Karpas-422 (cell line): Measurements from ENCODE around the gene CASZ1. TPM values are rescaled to one million over a fixed set of nuclear protein-coding genes. Genes with fewer than 3 reads are reported as not detected.

Experiments used
- DNase-seq: peaks from one replicate; pipeline ENCODE4 v3.0.0-alpha.2; 2015
- H2AFZ ChIP-seq: fragments of 200-600 bp; sonication (generic); 2 replicates; pipeline ENCODE4 v1.6.1; 2014; ENCODE audit warnings: antibody characterized with exemption, low read length, mixed read lengths
- H3K27ac ChIP-seq: fragments of 200-600 bp; sonication (generic); 2 replicates; pipeline ENCODE4 v1.5.1; 2014; ENCODE audit warnings: mild to moderate bottlenecking, low read length, moderate library complexity
- H3K27me3 ChIP-seq: fragments of 200-600 bp; sonication (generic); 2 replicates; pipeline ENCODE4 v1.6.1; 2014; ENCODE audit warnings: low read length, mixed read lengths
- H3K36me3 ChIP-seq: fragments of 200-600 bp; sonication (generic); 2 replicates; pipeline ENCODE4 v1.6.1; 2014; ENCODE audit warnings: low read length, mixed read lengths; ENCODE audit not compliant: insufficient read depth
- H3K4me1 ChIP-seq: fragments of 200-600 bp; sonication (generic); 2 replicates; pipeline ENCODE4 v1.6.1; 2014; ENCODE audit warnings: mild to moderate bottlenecking, low read length, mixed read lengths
- H3K4me2 ChIP-seq: fragments of 200-600 bp; sonication (generic); 2 replicates; pipeline ENCODE4 v1.6.1; 2014; ENCODE audit warnings: low read length, low read depth, mild to moderate bottlenecking; ENCODE audit not compliant: poor library complexity, severe bottlenecking
- H3K4me3 ChIP-seq: fragments of 200-600 bp; sonication (generic); 2 replicates; pipeline ENCODE4 v1.5.1; 2014; ENCODE audit warnings: mild to moderate bottlenecking, antibody characterized with exemption, low read length, mixed read lengths
- H3K79me2 ChIP-seq: fragments of 200-600 bp; sonication (generic); 2 replicates; pipeline ENCODE4 v1.6.1; 2014; ENCODE audit warnings: mild to moderate bottlenecking, low read length, mixed read lengths
- H3K9ac ChIP-seq: fragments of 200-600 bp; sonication (generic); 2 replicates; pipeline ENCODE4 v1.6.0; 2014; ENCODE audit warnings: low read length
- H3K9me2 ChIP-seq: fragments of 200-600 bp; sonication (generic), shearing (Covaris generic); replicated peaks from 2 replicates; pipeline ENCODE4 v1.6.0; 2014; ENCODE audit warnings: mild to moderate bottlenecking, low read length, moderate library complexity; ENCODE audit not compliant: insufficient read depth
- H3K9me3 ChIP-seq: fragments of 300-700, 200-600 bp; sonication (generic); 2 replicates; pipeline ENCODE4 v1.6.1; 2014; ENCODE audit warnings: low read length, mixed read lengths
- H4K20me1 ChIP-seq: fragments of 200-600 bp; sonication (generic); 2 replicates; pipeline ENCODE4 v1.6.1; 2014; ENCODE audit warnings: mild to moderate bottlenecking, antibody characterized with exemption, low read length, low read depth; ENCODE audit not compliant: insufficient read depth
- total RNA-seq: library from RNA; depleted of rRNA; stranded (reverse); fragments of >200 nt; shearing (Covaris generic); gene quantifications from 2 replicates; pipeline ENCODE4 v1.2.3, GENCODE V29; 2014; ENCODE audit warnings: low replicate concordance

Gene CASZ1
- total RNA-seq, 1 experiment from 2014 or later, result 1.3 TPM

- Histone ChIP-seq H2AFZ (no peak overlapping the region), H3K9me3 (no peaks in the 10 kb centered on the region), H3K27ac (no peak overlapping the region), H3K4me2 (no peak overlapping the region), H3K9ac (no peak overlapping the region), H3K27me3 (no peaks in the 10 kb centered on the region), H4K20me1 (no peaks in the 10 kb centered on the region), H3K36me3 (no peaks in the 10 kb centered on the region), H3K79me2 (no peaks in the 10 kb centered on the region), H3K4me1 (no peaks in the 10 kb centered on the region), H3K4me3 (no peak overlapping the region), H3K9me2 (no peaks in the 10 kb centered on the region)
- no peak for DNase-seq
Observed at GRCh38 chr1:10647414-10648170, 148.9 kb downstream of the CASZ1 start.

GRCh38 chr1:10646347-10646861, 150.0 kb downstream of the CASZ1 start:
- Histone ChIP-seq H3K79me2 (no peaks in the 10 kb centered on the region), H3K27me3 (no peaks in the 10 kb centered on the region), H3K9ac (no peak overlapping the region), H2AFZ (no peak overlapping the region), H3K9me2 (no peaks in the 10 kb centered on the region), H3K4me2 (no peak overlapping the region), H3K4me1 (no peaks in the 10 kb centered on the region), H3K36me3 (no peaks in the 10 kb centered on the region), H4K20me1 (no peaks in the 10 kb centered on the region), H3K27ac (no peak overlapping the region), H3K9me3 (no peaks in the 10 kb centered on the region), H3K4me3 (no peak overlapping the region)
- DNase-seq, result peak; percentile 65

- Histone ChIP-seq H3K4me1 (no peaks in the 10 kb centered on the region), H4K20me1 (no peaks in the 10 kb centered on the region), H2AFZ (no peak overlapping the region), H3K27me3 (no peaks in the 10 kb centered on the region), H3K27ac (no peak overlapping the region), H3K4me2 (no peak overlapping the region), H3K9me3 (no peaks in the 10 kb centered on the region), H3K9ac (no peak overlapping the region), H3K36me3 (no peaks in the 10 kb centered on the region), H3K4me3 (no peak overlapping the region), H3K9me2 (no peaks in the 10 kb centered on the region), H3K79me2 (no peaks in the 10 kb centered on the region)
- DNase-seq, result no peak
Observed at GRCh38 chr1:10644307-10645128, 151.9 kb downstream of the CASZ1 start.

- H3K4me2 ChIP-seq, result no peak overlapping the region
- no peaks in the 10 kb centered on the region for H3K27me3 ChIP-seq
- H3K9me3 ChIP-seq, result no peaks in the 10 kb centered on the region
- H3K4me3 ChIP-seq, result no peak overlapping the region
- H3K79me2 ChIP-seq, result no peaks in the 10 kb centered on the region
- no peak overlapping the region for H3K9ac ChIP-seq
- no peak for DNase-seq
- H4K20me1 ChIP-seq, result no peaks in the 10 kb centered on the region
- no peak overlapping the region for H3K27ac ChIP-seq
- no peaks in the 10 kb centered on the region for H3K36me3 ChIP-seq
- H2AFZ ChIP-seq, result no peak overlapping the region
- H3K4me1 ChIP-seq, result no peaks in the 10 kb centered on the region
- no peaks in the 10 kb centered on the region for H3K9me2 ChIP-seq
Observed at GRCh38 chr1:10643607-10644306, 152.7 kb downstream of the CASZ1 start.

GRCh38 chr1:10642403-10643080, 153.9 kb downstream of the CASZ1 start:
- no peaks in the 10 kb centered on the region for H3K4me1 ChIP-seq
- no peaks in the 10 kb centered on the region for H3K27me3 ChIP-seq
- no peaks in the 10 kb centered on the region for H3K9me2 ChIP-seq
- H3K4me2 ChIP-seq, result no peak overlapping the region
- H3K27ac ChIP-seq, result no peak overlapping the region
- H2AFZ ChIP-seq, result no peak overlapping the region
- DNase-seq, result no peak
- H3K4me3 ChIP-seq, result no peak overlapping the region
- H3K36me3 ChIP-seq, result no peaks in the 10 kb centered on the region
- no peaks in the 10 kb centered on the region for H3K9me3 ChIP-seq
- no peak overlapping the region for H3K9ac ChIP-seq
- H4K20me1 ChIP-seq, result no peaks in the 10 kb centered on the region
- no peaks in the 10 kb centered on the region for H3K79me2 ChIP-seq

- no peak overlapping the region for H3K9ac ChIP-seq
- no peak overlapping the region for H3K27ac ChIP-seq
- no peaks in the 10 kb centered on the region for H3K9me3 ChIP-seq
- DNase-seq, result no peak
- no peak overlapping the region for H3K4me3 ChIP-seq
- H3K4me1 ChIP-seq, result no peaks in the 10 kb centered on the region
- no peaks in the 10 kb centered on the region for H3K27me3 ChIP-seq
- no peak overlapping the region for H3K4me2 ChIP-seq
- no peaks in the 10 kb centered on the region for H4K20me1 ChIP-seq
- H3K36me3 ChIP-seq, result no peaks in the 10 kb centered on the region
- H2AFZ ChIP-seq, result no peak overlapping the region
- no peaks in the 10 kb centered on the region for H3K79me2 ChIP-seq
- H3K9me2 ChIP-seq, result no peaks in the 10 kb centered on the region
Observed at GRCh38 chr1:10641976-10642375, 154.5 kb downstream of the CASZ1 start.

- H2AFZ ChIP-seq, result no peak overlapping the region
- H3K4me3 ChIP-seq, result no peak overlapping the region
- H3K27ac ChIP-seq, result no peak overlapping the region
- no peaks in the 10 kb centered on the region for H3K4me1 ChIP-seq
- H3K9me3 ChIP-seq, result no peaks in the 10 kb centered on the region
- H3K9ac ChIP-seq, result no peak overlapping the region
- DNase-seq, result no peak
- no peaks in the 10 kb centered on the region for H3K36me3 ChIP-seq
- H3K79me2 ChIP-seq, result no peaks in the 10 kb centered on the region
- no peaks in the 10 kb centered on the region for H4K20me1 ChIP-seq
- H3K27me3 ChIP-seq, result no peaks in the 10 kb centered on the region
- H3K9me2 ChIP-seq, result no peaks in the 10 kb centered on the region
- no peak overlapping the region for H3K4me2 ChIP-seq
Observed at GRCh38 chr1:10640843-10641553, 155.4 kb downstream of the CASZ1 start.
